PC-9 (cell line): ENCODE results near the gene FBXO24. TPM values are rescaled to one million over a fixed set of nuclear protein-coding genes. Genes with fewer than 3 reads are reported as not detected.

Experiments
- BruUV-seq: library from RNA; stranded (reverse); fragments of 400-500 nt; replicated peaks from 2 replicates; lab custom pipeline; 2021; lab: Mats Ljungman, UMichigan
- CTCF ChIA-PET: fragments of 300-600 bp; sonication (Branson Sonifier 250); formaldehyde crosslinking; loops from one replicate; lab custom pipeline; 2022; ENCODE audit warnings: antibody characterized with exemption; lab: Charles Lee
- POLR2A ChIA-PET: fragments of 300-600 bp; sonication (Branson Sonifier 250); formaldehyde crosslinking; loops from one replicate; lab custom pipeline; 2022; ENCODE audit warnings: antibody characterized with exemption; ENCODE audit not compliant: unreplicated experiment; lab: Charles Lee
- DNase-seq, 2 experiments: peaks; one replicate each; pipeline versions ENCODE4 v3.0.0 to v3.0.0-alpha.2; 2015 to 2022; ENCODE audit warnings: mixed read lengths in 1 of 2
- H2AFZ ChIP-seq: fragments of 200-600 bp; sonication (generic); 2 replicates; pipeline ENCODE4 v1.8.1; 2017; ENCODE audit warnings: antibody characterized with exemption
- H3F3A ChIP-seq: fragments of 200-600 bp; sonication (generic); 2 replicates; pipeline ENCODE4 v1.8.1; 2017; ENCODE audit warnings: antibody characterized with exemption, mild to moderate bottlenecking, low read depth; ENCODE audit not compliant: insufficient read depth
- H3K27ac ChIP-seq: fragments of 200-600 bp; sonication (generic); 2 replicates; pipeline ENCODE4 v1.6.1; 2016; ENCODE audit warnings: mixed run types
- H3K27me3 ChIP-seq: fragments of 200-600 bp; sonication (generic); 2 replicates; pipeline ENCODE4 v1.6.1; 2016; ENCODE audit warnings: low read depth, mixed run types; ENCODE audit not compliant: insufficient read depth
- H3K36me3 ChIP-seq: fragments of 200-600 bp; sonication (generic); 2 replicates; pipeline ENCODE4 v1.6.1; 2016; ENCODE audit warnings: low read depth, mixed run types
- H3K4me1 ChIP-seq: fragments of 200-600 bp; sonication (generic); replicated peaks from 2 replicates; pipeline ENCODE4 v1.6.1; 2016; ENCODE audit warnings: mixed run types; ENCODE audit not compliant: insufficient read depth
- H3K4me2 ChIP-seq: fragments of 200-600 bp; sonication (generic); 2 replicates; pipeline ENCODE4 v1.6.1; 2017; ENCODE audit warnings: mixed run types
- H3K4me3 ChIP-seq: fragments of 200-600 bp; sonication (generic); 2 replicates; pipeline ENCODE4 v1.6.1; 2016; ENCODE audit warnings: mixed run types
- H3K79me2 ChIP-seq: fragments of 200-600 bp; sonication (generic); 2 replicates; pipeline ENCODE4 v1.6.1; 2017; ENCODE audit warnings: low read depth, mixed run types
- H3K9me2 ChIP-seq: fragments of 200-600 bp; sonication (generic); 2 replicates; pipeline ENCODE4 v1.8.1; 2017; ENCODE audit warnings: mild to moderate bottlenecking; ENCODE audit not compliant: insufficient read depth
- H3K9me3 ChIP-seq: fragments of 200-600 bp; sonication (generic); 2 replicates; pipeline ENCODE4 v1.8.1; 2016; ENCODE audit warnings: low read depth; ENCODE audit not compliant: insufficient read depth
- H4K20me1 ChIP-seq: fragments of 200-600 bp; sonication (generic); 2 replicates; pipeline ENCODE4 v1.8.1; 2017; ENCODE audit not compliant: insufficient read depth
- CTCF ChIP-seq: fragments of 200-600 bp; sonication (generic); conservative IDR thresholded peaks from 2 replicates; pipeline ENCODE4 v1.6.1; 2017; ENCODE audit warnings: mixed run types, antibody characterized with exemption, mild to moderate bottlenecking, moderate library complexity
- EZH2 ChIP-seq: fragments of 200-600 bp; sonication (generic); IDR thresholded peaks from 2 replicates; pipeline ENCODE4 v1.8.0; 2017; ENCODE audit warnings: antibody characterized with exemption, low read depth
- intact Hi-C: fragments of 100-400 bp; cut with micrococcal nuclease; formaldehyde crosslinking; loops from one replicate; pipeline ENCODE4 v1.10.0; 2022; ENCODE audit not compliant: unreplicated experiment
- total RNA-seq: library from RNA; stranded (reverse); gene quantifications from 2 replicates; pipeline ENCODE4 v1.2.3, GENCODE V29; 2021

FBXO24 gene
- total RNA-seq, 1 experiment from 2014 or later, result 2.7 TPM

GRCh38 chr7:100584683-100585510 is 1.2 kb upstream of the FBXO24 start:
- ChIA-PET CTCF (interaction anchor here (0.6 to 1.7 kb wide), 2 partner anchors 27 to 121 kb away, joined by 4 to 7 read pairs; partner anchors contain the start of gene POP7), POLR2A (interaction anchor here (0.6 to 2.6 kb wide), 11 partner anchors 14 to 532 kb away, joined by 3 to 53 read pairs (median 6); partner anchors contain the start of genes MOSPD3, SLC12A9 and ZCWPW1)
- Histone ChIP-seq H3K4me3 (peak overlapping the region; percentile 60), H3K4me2 (peak overlapping the region; percentile 85), H3K79me2 (peaks cover 29% of the 10 kb centered on the region), H3K36me3 (0 out of 2 replicates have a peak, but pooled peaks cover 10% of the 10 kb centered on the region), H3K9me3 (no peaks in the 10 kb centered on the region), H3F3A (peaks cover 23% of the 10 kb centered on the region), H3K27me3 (no peaks in the 10 kb centered on the region), H2AFZ (peak overlapping the region; percentile 66), H3K27ac (peak overlapping the region; percentile 75), H4K20me1 (peaks cover 2% of the 10 kb centered on the region; the same call in 1 of the 2 replicates), H3K4me1 (peaks cover 19% of the 10 kb centered on the region), H3K9me2 (no peaks in the 10 kb centered on the region)
- TSS peak; percentile 51 for BruUV-seq
- intact Hi-C loops, result loop anchor here (5.0 to 10.0 kb wide), 3 partner anchors 107 to 500 kb away; partner anchors contain the start of genes EPHB4, GIGYF1 and TRIM56
- peak; percentile 79 to 91 for DNase-seq
- no peak for TF ChIP-seq EZH2
- no peak for TF ChIP-seq CTCF

GRCh38 chr7:100585511-100586265 is 440 bp upstream of the FBXO24 start, which contains the start of gene LRCH4:
Gene LRCH4, minus strand, starts transcription at chr7:100586129. Its CDS starts 29 bp downstream, at chr7:100586100.
- Histone ChIP-seq H3K9me3 (no peaks in the 10 kb centered on the region), H4K20me1 (peaks cover 2% of the 10 kb centered on the region; the same call in 1 of the 2 replicates), H3K9me2 (no peaks in the 10 kb centered on the region), H3K27me3 (no peaks in the 10 kb centered on the region), H3K27ac (peak within 1 kb of the TSS; percentile 75), H2AFZ (peak within 1 kb of the TSS; percentile 81), H3K4me2 (peak within 1 kb of the TSS; percentile 88), H3K4me3 (peak within 1 kb of the TSS; percentile 60), H3K36me3 (0 out of 2 replicates have a peak, but pooled peaks cover 7% of the 10 kb centered on the region), H3K79me2 (peaks cover 29% of the 10 kb centered on the region), H3F3A (peaks cover 23% of the 10 kb centered on the region), H3K4me1 (peaks cover 19% of the 10 kb centered on the region)
- peak; percentile 67 to 85 for DNase-seq
- CTCF ChIA-PET, result interaction anchor here (0.9 to 1.7 kb wide), 4 partner anchors 44 to 139 kb away, joined by 3 to 7 read pairs (median 3); partner anchors contain the start of gene POP7
- POLR2A ChIA-PET, result interaction anchor here (0.5 to 2.6 kb wide), 22 partner anchors 11 to 434 kb away, joined by 3 to 25 read pairs (median 4); partner anchors contain the start of genes MOSPD3, MUC17, POP7 and SLC12A9
- no TSS peak for BruUV-seq
- intact Hi-C loops, result loop anchor here (1.0 to 10.0 kb wide), 6 partner anchors 19 to 499 kb away; partner anchors contain the start of genes EPHB4, GNB2, MOSPD3 and TRIM56
- no peak for TF ChIP-seq CTCF
- no peak for TF ChIP-seq EZH2
